K562 (cell line): Measurements from ENCODE around the gene YEATS2. TPM values are rescaled to one million over a fixed set of nuclear protein-coding genes. Genes with fewer than 3 reads are reported as not detected.

Experiments used
- ATAC-seq: fragments of 200-7000 bp; cut with Tn5 transposase; 3 replicates; pipeline ENCODE4 v1.9.1; 2020; ENCODE audit warnings: moderate library complexity
- BruUV-seq: library from RNA; stranded (reverse); fragments of 400-500 nt; replicated peaks from 2 replicates; lab custom pipeline; 2021; lab: Mats Ljungman, UMichigan
- CTCF ChIA-PET: fragments of 300-600 bp; formaldehyde crosslinking; extraction: SDS; loops from one replicate; lab custom pipeline; 2021; ENCODE audit warnings: low intra/inter-chr PET ratio; lab: Yijun Ruan, JAX
- POLR2A ChIA-PET: fragments of 300-600, 350-650 bp; sonication (Branson Sonifier 250); formaldehyde crosslinking; extraction: SDS; loops from one replicate; lab custom pipeline; 2021; ENCODE audit warnings: antibody characterized with exemption, inconsistent platforms; lab: Yijun Ruan, JAX
- DNase-seq, 4 experiments: peaks; one replicate each; pipeline versions ENCODE4 v3.0.0 to v3.0.0-alpha.2; 2011 to 2018; ENCODE audit warnings: low spot score in 3 of 4, mixed read lengths in 3 of 4; ENCODE audit errors: extremely low read depth in 1 of 4
- FAIRE-seq: peaks from 2 replicates; lab custom pipeline; 2011; peaks lifted over from hg19 to GRCh38; lab: Jason Lieb, UNC
- H2AFZ ChIP-seq: 2 replicates; pipeline ENCODE4 v1.6.0; 2011; ENCODE audit warnings: low read depth, low read length, control low read depth, inconsistent platforms
- H3K27ac ChIP-seq: fragments of 200-600 bp; 3 replicates; pipeline ENCODE4 v1.8.0; 2011; ENCODE audit warnings: low read depth, mild to moderate bottlenecking, control low read depth, inconsistent platforms, low read length, moderate library complexity, mixed read lengths; ENCODE audit errors: extremely low read depth
- H3K27me3 ChIP-seq, 2 experiments: fragments of 300-600 bp in 1 of 2; 2 replicates in 1 of 2; 3 replicates in 1 of 2; pipeline versions ENCODE4 v1.6.0 to v1.8.0; 2011; ENCODE audit warnings: inconsistent platforms in 2 of 2, low read length in 2 of 2, mild to moderate bottlenecking in 1 of 2, mixed read lengths in 1 of 2, moderate library complexity in 1 of 2; ENCODE audit not compliant: control insufficient read depth in 2 of 2, insufficient read depth in 2 of 2
- H3K36me3 ChIP-seq: fragments of 300-600 bp; 3 replicates; pipeline ENCODE4 v1.8.0; 2011; ENCODE audit warnings: mild to moderate bottlenecking, low read length, inconsistent platforms; ENCODE audit not compliant: control insufficient read depth, insufficient read depth
- H3K4me1 ChIP-seq, 2 experiments: fragments of 200-600 bp in 1 of 2; replicated peaks in 1 of 2; 2 replicates in 1 of 2; 3 replicates in 1 of 2; pipeline versions ENCODE4 v1.5.1 to v1.8.0; 2011; ENCODE audit warnings: inconsistent platforms in 2 of 2, low read length in 2 of 2, mild to moderate bottlenecking in 1 of 2, mixed read lengths in 1 of 2, moderate library complexity in 1 of 2; ENCODE audit not compliant: control insufficient read depth in 2 of 2, insufficient read depth in 2 of 2
- H3K4me2 ChIP-seq: 2 replicates; pipeline ENCODE4 v1.6.1; 2011; ENCODE audit warnings: low read length, control low read depth, inconsistent platforms, mixed read lengths; ENCODE audit not compliant: insufficient read depth
- H3K4me3 ChIP-seq: fragments of 200-600 bp; sonication (generic), shearing (Covaris generic); 2 replicates; pipeline ENCODE4 v1.5.1; 2016; ENCODE audit warnings: control low read depth, inconsistent platforms
- H3K79me2 ChIP-seq: fragments of 200-600 bp; 3 replicates; pipeline ENCODE4 v1.8.0; 2011; ENCODE audit warnings: low read length, inconsistent platforms; ENCODE audit not compliant: control insufficient read depth, insufficient read depth
- H3K9ac ChIP-seq, 2 experiments: 2 replicates each; pipeline versions ENCODE4 v1.6.0 to v1.6.1; 2011; ENCODE audit warnings: low read depth in 2 of 2, low read length in 2 of 2, control low read depth in 1 of 2, inconsistent platforms in 1 of 2, mild to moderate bottlenecking in 1 of 2, mixed read lengths in 1 of 2; ENCODE audit not compliant: insufficient read depth in 1 of 2
- H3K9me1 ChIP-seq: one replicate; pipeline ENCODE4 v1.6.0; 2011; ENCODE audit warnings: inconsistent platforms, mild to moderate bottlenecking, low read length, moderate library complexity; ENCODE audit not compliant: control insufficient read depth, insufficient read depth
- H3K9me3 ChIP-seq: replicated peaks from 2 replicates; pipeline ENCODE4 v1.5.1; 2011; ENCODE audit warnings: low read depth, low read length, inconsistent platforms; ENCODE audit not compliant: control insufficient read depth, insufficient read depth
- H4K20me1 ChIP-seq: replicated peaks from 2 replicates; pipeline ENCODE4 v1.6.1; 2011; ENCODE audit warnings: low read length, inconsistent platforms, mixed read lengths; ENCODE audit not compliant: control insufficient read depth, insufficient read depth
- ARHGAP35 ChIP-seq: fragments of 450-650 bp; IDR thresholded peaks from 2 replicates; pipeline ENCODE4 v1.6.1; 2018; ENCODE audit not compliant: partially characterized antibody
- C11orf30 ChIP-seq: fragments of 450-650 bp; IDR thresholded peaks from 2 replicates; pipeline ENCODE4 v1.6.1; 2016; ENCODE audit warnings: low read depth, mild to moderate bottlenecking
- DIDO1 ChIP-seq: fragments of 450-650 bp; IDR thresholded peaks from 2 replicates; pipeline ENCODE4 v1.6.1; 2016; ENCODE audit warnings: low read depth, missing biosample characterization, missing genetic modification characterization
- ETV1 ChIP-seq: fragments of 450-650 bp; conservative IDR thresholded peaks from 2 replicates; pipeline ENCODE4 v1.6.1; 2016; ENCODE audit warnings: missing genetic modification characterization, control low read depth, low read depth, missing compliant biosample characterization
- GABPB1 ChIP-seq: sonication (generic); formaldehyde crosslinking; IDR thresholded peaks from 2 replicates; pipeline ENCODE4 v1.8.0; 2022; ENCODE audit warnings: mild to moderate bottlenecking, missing genetic modification reagents
- GABPB2 ChIP-seq: fragments of 250-450 bp; sonication (Bioruptor Pico); conservative IDR thresholded peaks from 2 replicates; pipeline ENCODE4 v1.5.1; 2021; ENCODE audit warnings: mild to moderate bottlenecking
- GTF2E2 ChIP-seq: fragments of 200-800 bp; sonication (Bioruptor generic); IDR thresholded peaks from 2 replicates; pipeline ENCODE4 v1.6.1; 2016; ENCODE audit warnings: missing genetic modification characterization, missing compliant biosample characterization
- HDAC6 ChIP-seq: IDR thresholded peaks from 2 replicates; pipeline ENCODE4 v1.6.1; 2012; ENCODE audit warnings: low read depth, mild to moderate bottlenecking, control low read depth, inconsistent platforms, low read length, moderate library complexity
- HSF4 ChIP-seq: fragments of 250-450 bp; sonication (Bioruptor Pico); IDR thresholded peaks from 2 replicates; pipeline ENCODE4 v2.1.2; 2022; ENCODE audit warnings: mild to moderate bottlenecking, moderate library complexity, borderline replicate concordance
- MCM2 ChIP-seq: fragments of 450-650 bp; IDR thresholded peaks from 2 replicates; pipeline ENCODE4 v1.6.1; 2017; ENCODE audit warnings: low read depth, mild to moderate bottlenecking
- TEAD2 ChIP-seq: fragments of 450-650 bp; IDR thresholded peaks from 2 replicates; pipeline ENCODE4 v1.6.1; 2016; ENCODE audit warnings: missing genetic modification characterization, control low read depth, missing compliant biosample characterization
- TRIM28 ChIP-seq: fragments of 450-650 bp; IDR thresholded peaks from 2 replicates; pipeline ENCODE4 v1.6.1; 2017
- YY1 ChIP-seq, 3 experiments: IDR thresholded peaks; 2 replicates each; pipeline ENCODE4 v1.6.1; 2011; ENCODE audit warnings: low read length in 2 of 3, mild to moderate bottlenecking in 2 of 3, moderate library complexity in 2 of 3, borderline replicate concordance in 1 of 3, control low read depth in 1 of 3, low read depth in 1 of 3; ENCODE audit not compliant: insufficient read depth in 3 of 3, insufficient replicate concordance in 2 of 3, control insufficient read depth in 1 of 3, insufficient read length in 1 of 3; ENCODE audit errors: extremely low read depth in 1 of 3
- ZBTB11 ChIP-seq, 3 experiments: fragments of 200-800 bp in 1 of 3; fragments of 250-450 bp in 1 of 3; fragments of 450-650 bp in 1 of 3; sonication (Bioruptor Pico) in 1 of 3; sonication (Bioruptor generic) in 1 of 3; formaldehyde crosslinking in 1 of 3; IDR thresholded peaks; 2 replicates each; pipeline versions ENCODE4 v1.6.1 to v1.8.0; 2016 to 2022; ENCODE audit warnings: mild to moderate bottlenecking in 2 of 3, missing genetic modification characterization in 2 of 3, missing compliant biosample characterization in 1 of 3, moderate library complexity in 1 of 3
- ZFP36 ChIP-seq: fragments of 150-350 bp; IDR thresholded peaks from 2 replicates; pipeline ENCODE4 v1.6.1; 2018; ENCODE audit warnings: low read length, low read depth; ENCODE audit not compliant: partially characterized antibody
- ZNF717 ChIP-seq: fragments of 250-450 bp; sonication (Bioruptor Pico); IDR thresholded peaks from 2 replicates; pipeline ENCODE4 v1.5.0; 2021
- ZNF778 ChIP-seq: fragments of 450-650 bp; formaldehyde crosslinking; IDR thresholded peaks from 2 replicates; pipeline ENCODE4 v1.4.0; 2020; ENCODE audit warnings: mild to moderate bottlenecking, moderate library complexity
- ZZZ3 ChIP-seq: fragments of 450-650 bp; IDR thresholded peaks from 2 replicates; pipeline ENCODE4 v1.6.1; 2016; ENCODE audit warnings: antibody characterized with exemption, mild to moderate bottlenecking, moderate library complexity
- WGBS: fragments of 100-300 bp; shearing (Covaris generic); methylation state at CpG from one replicate; pipeline ENCODE4 v1.1.6; 2016; ENCODE audit warnings: low coverage, mixed read lengths; ENCODE audit not compliant: insufficient coverage; ENCODE audit errors: missing lambda C conversion rate; 5-methylcytosine and 5-hydroxymethylcytosine counted together
- in situ Hi-C: fragments of 300-500 bp; cut with MboI; formaldehyde crosslinking; loops from 4 replicates; pipeline ENCODE4 v1.15.0; 2018; ENCODE audit warnings: inconsistent platforms, mixed read lengths
- intact Hi-C: fragments of 100-400 bp; cut with micrococcal nuclease; formaldehyde crosslinking; loops from 2 replicates; pipeline ENCODE4 v1.14.2; 2022
- polyA plus RNA-seq, 8 experiments: library from polyadenylated mRNA; depleted of rRNA in 4 of 8; stranded (reverse) in 5 of 8; unstranded in 3 of 8; fragments of >200 nt; fragmentation: Nextera tagmentation in 2 of 8; fragmentation: Illumina TruSeq in 1 of 8; extraction: Ambion mirVana in 2 of 8; extraction: Trizol in 1 of 8; gene quantifications; 2 replicates each; pipeline versions ENCODE4 v1.2.1 to v1.2.3, GENCODE V29; 2011 to 2014; ENCODE audit warnings: inconsistent platforms in 1 of 8, missing spikeins in 1 of 8
- total RNA-seq, 7 experiments: library from RNA; depleted of rRNA in 6 of 7; stranded (reverse); fragments of >200 nt in 6 of 7; fragmentation: Illumina TruSeq in 2 of 7; extraction: Trizol in 2 of 7; gene quantifications; 2 replicates each; pipeline versions ENCODE4 v1.2.1 to v1.2.3, GENCODE V29; 2011 to 2021; ENCODE audit warnings: low replicate concordance in 1 of 7
- TF ChIP-seq, protein P1 (sequence below): sonication (generic); formaldehyde crosslinking; IDR thresholded peaks from 2 replicates; pipeline ENCODE4 v1.8.1; 2023; ENCODE audit warnings: mild to moderate bottlenecking, missing genetic modification reagents

Gene YEATS2
- total and polyA plus RNA-seq, 9 of the 15 experiments (the other 6 are each of a cell fraction or from before 2014, with no cell fraction given) = 1.8 to 35.2 (median 19.0) TPM

GRCh38 chr3:183774631-183775030 lies 77.0 kb downstream of the YEATS2 start:
- ChIA-PET CTCF (no interaction called here), POLR2A (interaction anchor here (1.2 kb wide), 1 partner anchor 42 kb away, joined by 3 read pairs; no protein-coding TSS in a partner anchor)
- no peak overlapping the region for H2AFZ ChIP-seq
- intact Hi-C loops = no loop called here
- peaks cover 72% of the 10 kb centered on the region; the same call in 2 of the 3 replicates for H3K36me3 ChIP-seq
- no peaks in the 10 kb centered on the region for H3K9me3 ChIP-seq
- H3K79me2 ChIP-seq = no peaks in the 10 kb centered on the region
- H3K4me2 ChIP-seq = no peak overlapping the region
- H3K4me1 ChIP-seq = no peaks in the 10 kb centered on the region
- TF ChIP-seq ZFP36 (no peak), TEAD2 (tag) (no peak), DIDO1 (tag) (no peak), ZBTB11 (CRISPR knock-in tag; IDR thresholded peaks at IDR 0.05) (no peak), YY1 (IDR thresholded peaks at IDR 0.05; ENCODE audit: borderline replicate concordance in 1 of 3, control insufficient read depth in 1 of 3, extremely low read depth in 1 of 3, insufficient read depth in 3 of 3, insufficient read length in 1 of 3, insufficient replicate concordance in 2 of 3, low read depth in 1 of 3, low read length in 2 of 3) (no peak), TRIM28 (no peak), ZNF778 (CRISPR knock-in tag) (no peak), GABPB1 (no peak), HSF4 (CRISPR knock-in tag) (no peak), GTF2E2 (tag) (no peak), ZZZ3 (no peak), ZNF717 (CRISPR knock-in tag) (no peak), C11orf30 (no peak), HDAC6 (no peak), GABPB2 (CRISPR knock-in tag) (no peak), MCM2 (no peak), ARHGAP35 (no peak), ETV1 (tag) (no peak)
- TF ChIP-seq, protein P1, sequence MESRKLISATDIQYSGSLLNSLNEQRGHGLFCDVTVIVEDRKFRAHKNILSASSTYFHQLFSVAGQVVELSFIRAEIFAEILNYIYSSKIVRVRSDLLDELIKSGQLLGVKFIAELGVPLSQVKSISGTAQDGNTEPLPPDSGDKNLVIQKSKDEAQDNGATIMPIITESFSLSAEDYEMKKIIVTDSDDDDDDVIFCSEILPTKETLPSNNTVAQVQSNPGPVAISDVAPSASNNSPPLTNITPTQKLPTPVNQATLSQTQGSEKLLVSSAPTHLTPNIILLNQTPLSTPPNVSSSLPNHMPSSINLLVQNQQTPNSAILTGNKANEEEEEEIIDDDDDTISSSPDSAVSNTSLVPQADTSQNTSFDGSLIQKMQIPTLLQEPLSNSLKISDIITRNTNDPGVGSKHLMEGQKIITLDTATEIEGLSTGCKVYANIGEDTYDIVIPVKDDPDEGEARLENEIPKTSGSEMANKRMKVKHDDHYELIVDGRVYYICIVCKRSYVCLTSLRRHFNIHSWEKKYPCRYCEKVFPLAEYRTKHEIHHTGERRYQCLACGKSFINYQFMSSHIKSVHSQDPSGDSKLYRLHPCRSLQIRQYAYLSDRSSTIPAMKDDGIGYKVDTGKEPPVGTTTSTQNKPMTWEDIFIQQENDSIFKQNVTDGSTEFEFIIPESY (CRISPR knock-in tag) = no peak
- ATAC-seq = no peak
- H3K9ac ChIP-seq = no peak overlapping the region
- in situ Hi-C loops = loop anchor here (25.0 kb wide), 1 partner anchor 637 kb away; no protein-coding TSS in a partner anchor
- DNase-seq = no peak
- no TSS peak for BruUV-seq
- no peak overlapping the region for H3K27ac ChIP-seq
- WGBS = 80% methylated on average over 3 of the region's 3 CpGs
- no peaks in the 10 kb centered on the region for H4K20me1 ChIP-seq
- no peak overlapping the region for H3K4me3 ChIP-seq
- no peak for FAIRE-seq
- H3K27me3 ChIP-seq = no peaks in the 10 kb centered on the region
- H3K9me1 ChIP-seq = no peaks in the 10 kb centered on the region
